ENCODE data around the gene ARHGAP33.

Gene ARHGAP33

GRCh38 chr19:35784503-35785338 lies 9.4 kb downstream of the ARHGAP33 start:
- no peak overlapping the region for H3K4me3 ChIP-seq (IDR thresholded peaks at IDR 0.05; ENCODE audit: insufficient read depth, low read depth, low read length)
- no peaks in the 10 kb centered on the region for H3K4me1 ChIP-seq (ENCODE audit: low read depth, poor library complexity, severe bottlenecking)

GRCh38 chr19:35785339-35785627 lies 9.9 kb downstream of the ARHGAP33 start:
- Histone ChIP-seq H3K27me3 (ENCODE audit: insufficient read depth, low read depth) (no peaks in the 10 kb centered on the region), H3K36me3 (ENCODE audit: insufficient read depth) (no peaks in the 10 kb centered on the region), H3K27ac (no peak overlapping the region), H3K4me2 (no peak overlapping the region), H3K79me2 (ENCODE audit: insufficient read depth, low read depth) (no peaks in the 10 kb centered on the region), H3K4me3 (IDR thresholded peaks at IDR 0.05; ENCODE audit: insufficient read depth, low read depth, low read length) (no peak overlapping the region), H3K9ac (no peak overlapping the region), H2AFZ (ENCODE audit: low read depth) (no peak overlapping the region), H3K4me1 (ENCODE audit: low read depth, poor library complexity, severe bottlenecking) (no peaks in the 10 kb centered on the region), H4K20me1 (ENCODE audit: insufficient read depth) (no peaks in the 10 kb centered on the region)
- TF ChIP-seq CTCF (conservative IDR thresholded peaks at IDR 0.05; ENCODE audit: low read depth, low read length), result no peak

More at GRCh38 chr19:35784503-35785338, 9.4 kb downstream of the ARHGAP33 start:
- TF ChIP-seq CTCF (conservative IDR thresholded peaks at IDR 0.05; ENCODE audit: low read depth, low read length), result no peak
- Histone ChIP-seq H3K36me3 (ENCODE audit: insufficient read depth) (no peaks in the 10 kb centered on the region), H4K20me1 (ENCODE audit: insufficient read depth) (no peaks in the 10 kb centered on the region), H3K79me2 (ENCODE audit: insufficient read depth, low read depth) (no peaks in the 10 kb centered on the region), H3K4me2 (no peak overlapping the region), H3K9ac (no peak overlapping the region), H2AFZ (ENCODE audit: low read depth) (no peak overlapping the region), H3K27ac (no peak overlapping the region), H3K27me3 (ENCODE audit: insufficient read depth, low read depth) (no peaks in the 10 kb centered on the region)

- no peak overlapping the region for H3K4me3 ChIP-seq (IDR thresholded peaks at IDR 0.05; ENCODE audit: insufficient read depth, low read depth, low read length)
- H4K20me1 ChIP-seq (ENCODE audit: insufficient read depth), result no peaks in the 10 kb centered on the region
- H3K27ac ChIP-seq, result no peak overlapping the region
- no peaks in the 10 kb centered on the region for H3K4me1 ChIP-seq (ENCODE audit: low read depth, poor library complexity, severe bottlenecking)
- H2AFZ ChIP-seq (ENCODE audit: low read depth), result no peak overlapping the region
- no peaks in the 10 kb centered on the region for H3K36me3 ChIP-seq (ENCODE audit: insufficient read depth)
- H3K9ac ChIP-seq, result no peak overlapping the region
- no peak overlapping the region for H3K4me2 ChIP-seq
- no peak for TF ChIP-seq CTCF (conservative IDR thresholded peaks at IDR 0.05; ENCODE audit: low read depth, low read length)
- H3K79me2 ChIP-seq (ENCODE audit: insufficient read depth, low read depth), result no peaks in the 10 kb centered on the region
- no peaks in the 10 kb centered on the region for H3K27me3 ChIP-seq (ENCODE audit: insufficient read depth, low read depth)
These were observed 11.2 kb downstream of the ARHGAP33 start for GRCh38 chr19:35786299-35787160.

- TF ChIP-seq CTCF (conservative IDR thresholded peaks at IDR 0.05; ENCODE audit: low read depth, low read length), result no peak
- no peaks in the 10 kb centered on the region for H3K36me3 ChIP-seq (ENCODE audit: insufficient read depth)
- no peak overlapping the region for H3K4me3 ChIP-seq (IDR thresholded peaks at IDR 0.05; ENCODE audit: insufficient read depth, low read depth, low read length)
- no peaks in the 10 kb centered on the region for H3K79me2 ChIP-seq (ENCODE audit: insufficient read depth, low read depth)
- H3K4me2 ChIP-seq, result no peak overlapping the region
- H3K27ac ChIP-seq, result no peak overlapping the region
- H4K20me1 ChIP-seq (ENCODE audit: insufficient read depth), result no peaks in the 10 kb centered on the region
- H2AFZ ChIP-seq (ENCODE audit: low read depth), result no peak overlapping the region
- H3K27me3 ChIP-seq (ENCODE audit: insufficient read depth, low read depth), result no peaks in the 10 kb centered on the region
- H3K9ac ChIP-seq, result no peak overlapping the region
- H3K4me1 ChIP-seq (ENCODE audit: low read depth, poor library complexity, severe bottlenecking), result no peaks in the 10 kb centered on the region
These were observed 11.9 kb downstream of the ARHGAP33 start for GRCh38 chr19:35787227-35787799.

Data from KMS-11 (cell line).